Tibial nerve (tissue), 4 donors: ENCODE data around the gene GSTA1.

Experiments used
- CTCF ChIP-seq, 5 experiments: fragments of 200-600 bp in 3 of 5; fragments of 450-650 bp in 2 of 5; sonication (generic) in 3 of 5; IDR thresholded peaks; one replicate each; pipeline ENCODE4 v1.5.1; 2016 to 2019; ENCODE audit warnings: antibody characterized with exemption in 5 of 5, mild to moderate bottlenecking in 3 of 5, moderate library complexity in 2 of 5
- EP300 ChIP-seq, 2 donors: sonication (generic); formaldehyde crosslinking; IDR thresholded peaks; one replicate each; pipeline ENCODE4 v1.6.1; 2017; ENCODE audit warnings: antibody characterized with exemption in 2 of 2, mild to moderate bottlenecking in 1 of 2
- POLR2A ChIP-seq, 2 donors: fragments of 450-650 bp; IDR thresholded peaks; one replicate each; pipeline ENCODE4 v1.6.1; 2017; ENCODE audit warnings: antibody characterized with exemption in 2 of 2, mild to moderate bottlenecking in 2 of 2, moderate library complexity in 2 of 2

GRCh38 chr6:52821842-52822241 lies 18.2 kb upstream of the GSTA1 start:
- TF ChIP-seq CTCF (IDR thresholded peaks at IDR 0.05) (no peak), EP300 (IDR thresholded peaks at IDR 0.05) (no peak), POLR2A (IDR thresholded peaks at IDR 0.05) (no peak)
